GM18867 (cell line): ENCODE data around the gene IL17F.

Source experiments
- ATAC-seq: cut with Tn5 transposase; IDR thresholded peaks from one replicate; pipeline ENCODE4 v1.9.1; 2021; ENCODE audit warnings: mild to moderate bottlenecking, moderate library complexity; ENCODE audit not compliant: unreplicated experiment

Gene IL17F

GRCh38 chr6:52244400-52244799 lies at the start of gene IL17F:
Gene IL17F, minus strand, starts transcription at chr6:52244500. Its CDS starts 71 bp downstream, at chr6:52244429.
- ATAC-seq = no peak

DNA sequence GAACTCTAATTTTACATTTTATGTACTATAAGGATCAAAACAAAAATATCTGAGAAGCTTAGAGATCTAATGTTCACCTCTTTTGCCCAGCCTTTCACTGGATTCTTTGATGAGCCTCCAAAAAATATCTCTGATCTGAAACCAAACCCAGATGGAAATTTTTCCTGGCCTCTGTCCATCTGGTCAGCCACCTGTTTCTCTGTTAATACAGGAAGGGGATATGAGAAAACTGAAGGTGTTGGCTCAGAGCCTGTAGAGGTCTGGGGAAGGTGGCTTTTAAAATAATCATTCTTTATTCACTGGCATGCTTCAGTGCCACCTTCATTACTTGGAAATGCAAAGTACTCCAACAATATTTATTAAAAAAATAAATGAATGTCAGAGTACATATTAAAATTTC lies 48.8 kb upstream of the IL17F start:
- no peak for ATAC-seq

DNA sequence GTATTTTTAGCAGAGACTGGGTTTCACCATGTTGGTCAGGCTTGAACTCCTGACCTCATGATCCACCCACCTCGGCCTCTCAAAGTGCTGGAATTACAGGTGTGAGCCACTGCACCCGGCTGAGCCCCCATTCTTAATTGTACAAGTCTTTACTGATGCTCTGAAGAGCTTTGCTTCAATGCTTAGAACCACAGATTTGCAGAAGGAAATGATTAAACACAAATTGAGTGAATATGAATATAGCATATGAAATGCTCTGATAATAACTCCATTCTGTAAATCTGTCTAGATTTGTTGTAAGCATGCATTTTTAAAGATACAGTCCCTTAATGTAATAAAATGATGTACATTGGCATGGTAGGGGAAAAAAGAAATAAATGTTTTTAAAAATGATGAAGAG lies 44.5 kb upstream of the IL17F start:
- no peak for ATAC-seq

- ATAC-seq = no peak
Observed at GRCh38 chr6:52288216-52288615, 43.9 kb upstream of the IL17F start.

DNA sequence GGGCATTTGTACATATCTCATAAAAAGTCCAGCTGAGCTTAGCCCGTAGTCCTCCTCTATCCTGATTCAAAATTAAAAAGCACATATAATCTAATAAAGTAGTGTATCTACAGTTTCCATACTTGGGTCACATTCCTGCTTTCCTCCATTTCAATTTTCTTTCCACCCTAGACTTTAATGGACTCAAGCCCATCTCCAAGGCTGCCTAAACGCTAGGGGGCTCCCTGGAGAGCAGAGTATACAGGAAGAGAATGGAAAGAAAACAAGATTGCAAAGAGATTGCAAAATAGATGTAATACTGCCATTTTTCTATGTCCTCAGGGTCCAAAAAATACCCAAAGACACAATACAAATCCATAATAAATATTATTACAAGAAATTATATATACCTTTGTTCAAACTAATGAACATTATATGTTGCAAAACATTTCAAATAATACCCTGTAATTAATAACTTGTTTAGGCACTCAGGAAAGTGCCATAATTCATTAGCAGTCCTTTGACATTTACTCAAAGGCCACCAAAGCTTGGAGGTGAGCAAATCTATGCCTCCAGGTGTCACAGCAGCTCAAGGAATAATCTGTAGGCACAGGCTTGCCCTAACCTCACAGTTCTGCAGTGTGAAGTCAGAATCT lies 42.6 kb upstream of the IL17F start:
- no peak for ATAC-seq

DNA sequence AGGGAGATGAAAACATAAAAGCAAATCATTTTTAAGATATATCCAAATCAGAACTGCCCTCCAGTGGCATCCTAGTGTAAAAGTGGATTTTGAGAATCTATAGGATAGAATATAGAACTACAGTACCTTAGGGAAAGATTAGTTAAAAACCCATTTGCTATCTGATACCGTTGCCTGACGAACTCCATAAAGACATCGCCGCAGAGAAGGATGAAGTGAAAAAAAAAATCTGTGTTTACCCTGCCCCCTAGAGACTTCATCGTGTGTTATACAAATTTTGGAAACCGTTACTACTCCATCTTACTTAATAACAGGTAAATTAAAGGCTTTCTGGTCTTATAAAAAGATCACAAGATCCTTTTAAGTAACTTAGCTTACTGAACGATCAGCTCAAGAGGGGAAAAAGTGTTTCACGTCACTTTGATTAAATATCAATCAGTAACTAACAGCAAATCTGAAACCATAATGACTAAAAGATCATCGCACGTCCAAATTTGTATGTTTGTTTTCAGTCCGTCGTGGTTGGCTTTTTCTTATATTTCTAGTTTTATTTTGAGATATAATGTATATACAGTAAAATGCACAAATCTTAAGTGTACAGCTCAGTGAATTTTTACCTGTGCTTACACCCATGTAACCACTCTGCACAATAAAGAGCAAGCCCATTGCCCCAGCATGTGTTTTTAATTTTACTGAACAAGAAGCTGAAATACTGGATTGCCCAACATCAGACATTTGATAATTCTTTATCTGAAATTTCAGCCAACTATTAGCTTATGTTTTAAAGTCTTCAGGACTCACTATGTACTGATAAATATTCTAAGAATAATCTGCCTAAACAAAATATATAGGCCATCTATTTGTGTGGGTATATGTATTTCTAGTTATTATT lies 41.1 kb upstream of the IL17F start:
- ATAC-seq = no peak

DNA sequence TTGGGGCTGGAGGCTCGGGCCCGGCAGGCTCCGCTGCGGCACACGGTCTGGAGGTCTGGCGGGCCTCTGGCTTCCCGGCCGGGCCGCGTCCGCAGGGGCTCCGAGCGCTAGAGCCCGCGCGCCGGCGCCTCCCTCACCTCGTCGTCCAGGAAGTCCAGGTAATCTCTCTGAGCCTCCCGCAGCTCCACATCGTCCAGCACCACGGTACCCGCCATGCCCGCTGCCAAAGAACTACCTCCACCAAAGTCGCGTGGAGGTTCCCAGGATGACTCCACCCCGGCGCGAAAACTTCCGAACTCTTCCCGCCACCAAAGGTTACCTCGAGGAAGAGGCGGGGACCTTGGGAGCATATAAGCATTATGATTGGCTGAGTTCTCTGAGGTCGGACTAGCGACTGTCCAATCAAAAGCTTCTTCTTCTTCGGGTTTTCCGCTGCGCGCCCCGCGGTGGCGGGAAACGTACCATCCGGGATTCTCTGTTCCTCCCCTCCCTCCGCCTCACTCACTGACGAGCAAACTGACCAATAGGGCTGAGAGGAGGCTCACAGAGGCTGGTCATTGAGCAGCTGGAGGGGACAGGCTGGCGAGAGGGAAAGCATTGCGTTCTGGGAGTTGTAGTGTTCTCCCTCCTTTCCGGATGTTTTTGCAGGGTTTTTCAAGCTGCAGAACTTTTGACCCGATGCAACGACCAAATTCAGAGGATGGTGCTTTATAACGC lies 40.3 kb upstream of the IL17F start, which contains the start of gene MCM3:
Gene MCM3, minus strand, starts transcription at position 283 of the 717 bp plus-strand sequence. Its CDS starts 68 bp downstream, at position 215.
- peak; percentile 96 for ATAC-seq

- ATAC-seq = peak; percentile 1
Observed at GRCh38 chr6:52284131-52284459, 39.8 kb upstream of the IL17F start.

GRCh38 chr6:52283111-52283510 lies 38.8 kb upstream of the IL17F start:
- ATAC-seq = no peak

DNA sequence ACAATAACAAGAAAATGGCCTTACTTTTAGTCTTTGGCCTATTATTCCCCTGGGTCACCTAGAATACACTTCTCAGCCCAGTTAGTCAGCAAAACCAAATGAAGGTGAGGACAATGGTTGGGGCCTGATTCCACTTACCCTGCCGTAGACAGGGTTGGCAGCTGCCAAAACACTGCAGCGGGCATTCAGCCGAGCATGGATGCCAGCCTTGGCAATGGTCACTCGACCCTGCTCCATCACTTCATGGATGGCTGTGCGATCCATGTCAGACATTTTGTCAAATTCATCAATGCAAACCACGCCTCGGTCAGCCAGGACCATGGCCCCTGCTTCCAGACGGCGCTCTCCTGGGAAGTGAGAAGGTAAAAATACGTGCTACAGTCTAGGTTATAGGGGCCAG lies 31.8 kb upstream of the IL17F start:
- no peak for ATAC-seq

DNA sequence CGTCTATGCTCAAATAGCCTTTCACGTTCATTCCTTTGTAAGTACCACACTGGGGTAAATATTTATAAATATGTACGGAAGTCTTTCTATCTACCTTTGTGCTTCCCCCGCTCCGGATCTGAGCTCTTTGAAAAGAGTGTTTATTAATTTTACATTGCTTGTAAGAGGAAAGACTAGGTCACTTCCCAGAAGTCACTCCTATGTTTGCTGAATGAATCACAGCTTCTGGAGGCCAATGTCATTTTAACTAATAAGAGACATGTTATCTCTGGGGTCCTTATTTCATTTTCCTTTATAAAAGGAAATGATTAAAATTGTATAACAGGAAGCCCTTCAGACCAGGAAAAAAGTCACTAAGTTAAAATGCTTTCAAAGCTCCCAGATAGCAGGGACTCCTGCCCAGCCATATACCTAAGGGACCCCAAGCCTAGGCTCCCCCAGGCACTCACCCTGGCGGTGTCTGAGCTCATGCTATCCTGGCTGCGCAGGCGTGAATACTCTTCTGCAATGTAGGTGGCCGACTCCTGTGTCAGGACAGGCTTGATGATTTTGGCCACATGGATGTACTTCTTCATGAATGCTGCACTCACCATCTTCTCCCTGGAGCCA lies 27.7 kb upstream of the IL17F start:
- ATAC-seq = no peak

DNA sequence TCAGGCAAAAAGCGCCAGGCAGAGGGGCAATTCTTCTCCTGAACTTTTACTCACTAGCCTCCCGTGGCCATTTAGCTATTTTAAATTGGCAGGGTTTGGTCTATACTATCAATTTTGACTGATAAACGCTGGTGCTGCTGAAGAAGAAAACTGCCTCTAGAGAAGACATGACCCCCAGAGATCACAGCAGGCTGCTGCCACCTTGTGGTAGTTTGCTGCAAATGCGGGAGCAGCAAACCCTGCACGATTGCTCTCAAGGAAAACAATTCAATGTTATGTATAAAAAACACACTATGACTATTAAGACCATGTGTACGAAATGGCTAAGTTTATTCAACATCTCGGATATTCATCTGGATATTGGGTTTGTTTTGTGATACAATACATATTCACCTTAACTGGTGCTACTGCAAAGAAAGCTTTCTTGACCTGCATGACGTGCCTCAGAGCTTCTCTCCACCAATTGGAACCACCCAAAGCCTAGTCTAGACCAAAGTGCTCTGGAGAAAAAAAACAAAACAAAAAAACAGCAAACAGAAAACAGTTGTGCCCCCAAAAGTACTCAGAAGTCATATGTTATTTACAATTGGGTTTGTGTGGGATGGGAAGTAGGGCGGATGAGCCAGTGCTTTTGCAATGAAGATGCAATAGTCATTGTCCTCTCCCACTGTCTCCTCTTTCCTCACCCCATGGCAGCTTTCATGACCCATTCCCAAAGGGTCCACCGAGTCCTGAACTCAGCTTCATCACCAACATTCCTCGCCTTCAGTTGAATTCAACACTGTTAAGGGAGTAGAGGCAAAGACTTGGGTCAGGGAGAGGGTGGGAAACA lies 19.6 kb upstream of the IL17F start:
- ATAC-seq = peak; percentile 74

DNA sequence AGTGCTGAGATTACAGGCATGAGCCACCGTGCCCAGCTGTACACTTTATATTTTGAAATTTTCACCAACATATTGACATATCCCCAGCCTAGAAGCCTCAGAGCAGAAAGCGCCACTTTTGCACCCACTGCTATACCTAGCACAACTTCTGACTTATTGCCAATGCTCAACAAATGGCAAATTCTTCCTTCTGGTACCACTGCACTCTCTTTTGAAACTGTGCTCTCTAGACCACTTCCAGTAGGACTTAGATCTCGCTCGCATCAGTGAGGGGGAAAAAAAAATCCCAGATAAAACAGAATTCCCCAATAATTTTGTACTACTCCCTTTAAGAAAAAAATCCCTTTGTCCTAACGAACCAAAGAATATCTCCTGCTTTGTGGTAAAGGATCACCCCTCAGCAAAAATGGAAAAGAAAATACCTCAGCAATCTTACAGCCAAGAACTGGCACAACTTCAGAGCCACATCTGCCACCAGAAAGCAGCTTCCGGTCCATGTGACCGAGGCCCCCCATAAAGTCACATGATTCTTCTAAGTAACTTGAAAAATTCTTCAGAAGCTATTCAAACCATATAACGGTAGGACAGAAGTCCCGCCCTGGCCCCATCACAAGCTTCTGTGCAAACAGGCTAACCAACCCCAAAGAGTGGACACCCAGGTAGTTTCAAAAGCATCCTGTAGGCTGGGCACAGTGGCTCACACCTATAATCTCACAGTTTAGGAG lies 18.5 kb upstream of the IL17F start:
- ATAC-seq = no peak

DNA sequence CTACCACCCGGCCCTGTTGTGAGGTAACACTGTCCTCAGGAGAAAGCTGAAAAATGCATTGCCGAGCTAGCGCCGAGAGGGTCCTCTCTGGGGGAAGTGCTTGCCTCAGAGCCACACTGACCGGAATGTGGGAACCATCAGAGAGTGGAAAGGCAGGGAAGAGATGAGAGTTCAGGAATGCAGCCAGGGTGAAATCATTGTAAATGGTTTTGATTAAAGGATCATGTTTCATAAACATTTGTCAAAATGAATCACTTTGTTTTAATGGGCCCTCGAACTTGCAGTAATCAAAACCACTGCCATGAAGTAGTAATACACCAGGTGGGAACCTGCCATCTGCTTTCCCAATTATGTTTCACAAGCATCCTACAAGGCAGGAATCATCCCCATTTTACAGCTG lies 16.9 kb upstream of the IL17F start:
- ATAC-seq = no peak

DNA sequence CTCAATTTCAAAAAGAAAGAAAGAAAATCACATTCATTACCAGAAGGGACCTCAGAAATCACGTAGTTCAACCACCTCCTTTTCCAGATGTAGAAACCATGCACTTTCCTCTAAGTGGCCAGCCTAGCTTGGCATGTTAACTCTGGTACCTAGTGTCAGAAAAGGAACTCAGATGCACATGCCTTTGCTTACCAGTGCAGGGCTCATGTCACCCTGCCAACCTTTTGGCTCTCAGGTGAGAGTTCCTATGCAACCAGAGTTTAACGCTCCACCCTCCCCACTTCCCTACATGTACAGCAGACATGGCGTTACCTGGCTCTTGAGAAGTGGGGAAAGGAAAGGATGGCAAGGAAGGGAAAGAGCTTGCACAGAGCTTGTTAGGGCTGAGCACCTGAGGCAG lies 16.3 kb upstream of the IL17F start:
- ATAC-seq = no peak

- no peak for ATAC-seq
Observed at GRCh38 chr6:52255434-52255833, 11.1 kb upstream of the IL17F start.

DNA sequence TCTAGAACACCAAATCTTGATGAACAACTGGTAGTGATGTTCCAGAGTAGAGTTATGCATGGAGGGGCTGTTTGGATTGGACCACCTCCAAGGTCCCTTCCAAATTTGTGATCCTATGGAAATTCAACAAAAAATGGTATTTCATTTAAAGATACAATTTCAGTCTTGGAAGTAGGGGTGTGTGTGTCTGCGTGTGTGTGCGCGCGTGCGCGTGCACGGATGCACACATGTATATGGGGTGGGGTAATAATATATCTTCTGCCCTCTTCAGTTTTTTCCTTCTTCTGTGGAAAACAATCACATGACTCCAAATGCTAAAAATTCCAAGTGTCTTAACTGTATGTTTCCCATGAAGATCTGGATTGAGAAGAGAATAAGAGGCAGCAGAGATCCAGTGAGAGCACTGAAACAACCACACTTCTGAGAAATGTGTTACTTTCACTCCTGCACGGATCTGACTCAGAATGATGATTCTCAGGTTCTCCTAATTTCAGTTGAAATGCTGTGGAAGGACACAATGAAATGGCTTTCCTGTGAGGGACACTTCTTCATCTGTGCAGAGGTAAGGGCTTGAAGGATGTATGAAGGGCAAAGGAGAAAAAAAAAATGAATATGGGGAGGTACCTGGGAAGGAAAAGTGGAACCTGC lies 10.6 kb upstream of the IL17F start:
- no peak for ATAC-seq

DNA sequence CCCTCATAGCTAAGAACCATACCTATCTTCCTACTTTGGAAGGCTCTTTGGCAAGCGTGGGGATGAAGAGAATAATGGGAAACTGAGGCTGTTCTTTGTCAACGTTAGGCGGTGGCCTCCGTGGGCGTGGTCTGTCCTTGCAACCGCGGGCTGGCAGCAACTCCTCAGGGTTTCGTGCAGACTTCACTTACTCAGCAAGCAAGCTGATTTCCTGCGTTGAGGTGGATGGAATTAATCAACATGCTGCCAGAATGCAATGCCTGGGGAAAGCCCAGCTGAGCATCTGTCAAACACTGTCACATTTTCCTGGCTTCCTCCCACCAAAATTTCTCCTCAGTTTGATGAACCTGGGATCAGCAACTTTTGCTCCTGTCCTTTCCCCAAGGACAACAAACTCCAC lies 9.2 kb upstream of the IL17F start:
- no peak for ATAC-seq

GRCh38 chr6:52251113-52251512 lies 6.8 kb upstream of the IL17F start:
- no peak for ATAC-seq
